Measurements from ENCODE around the gene ZNF516.

DNA sequence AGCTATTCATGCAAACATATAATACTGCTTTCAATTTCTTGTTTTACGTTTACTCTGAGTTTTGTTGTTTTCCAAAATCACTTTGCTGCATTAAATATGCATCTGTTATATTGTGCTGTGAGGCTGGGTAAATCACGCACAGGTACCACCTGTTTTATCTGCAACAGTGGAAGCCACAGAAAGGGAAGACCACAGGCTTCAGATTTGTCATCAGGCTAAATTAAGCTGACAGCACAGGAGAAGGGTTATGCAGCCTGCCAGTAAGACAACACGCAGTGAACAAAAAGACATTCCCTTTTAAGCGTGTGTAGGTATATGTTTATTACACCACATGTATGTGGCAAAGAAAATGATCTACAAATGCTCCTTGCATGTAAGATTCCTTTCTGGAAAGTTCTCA lies 38.2 kb downstream of the ZNF516 start:
- TF ChIP-seq, protein P1, sequence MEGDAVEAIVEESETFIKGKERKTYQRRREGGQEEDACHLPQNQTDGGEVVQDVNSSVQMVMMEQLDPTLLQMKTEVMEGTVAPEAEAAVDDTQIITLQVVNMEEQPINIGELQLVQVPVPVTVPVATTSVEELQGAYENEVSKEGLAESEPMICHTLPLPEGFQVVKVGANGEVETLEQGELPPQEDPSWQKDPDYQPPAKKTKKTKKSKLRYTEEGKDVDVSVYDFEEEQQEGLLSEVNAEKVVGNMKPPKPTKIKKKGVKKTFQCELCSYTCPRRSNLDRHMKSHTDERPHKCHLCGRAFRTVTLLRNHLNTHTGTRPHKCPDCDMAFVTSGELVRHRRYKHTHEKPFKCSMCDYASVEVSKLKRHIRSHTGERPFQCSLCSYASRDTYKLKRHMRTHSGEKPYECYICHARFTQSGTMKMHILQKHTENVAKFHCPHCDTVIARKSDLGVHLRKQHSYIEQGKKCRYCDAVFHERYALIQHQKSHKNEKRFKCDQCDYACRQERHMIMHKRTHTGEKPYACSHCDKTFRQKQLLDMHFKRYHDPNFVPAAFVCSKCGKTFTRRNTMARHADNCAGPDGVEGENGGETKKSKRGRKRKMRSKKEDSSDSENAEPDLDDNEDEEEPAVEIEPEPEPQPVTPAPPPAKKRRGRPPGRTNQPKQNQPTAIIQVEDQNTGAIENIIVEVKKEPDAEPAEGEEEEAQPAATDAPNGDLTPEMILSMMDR (conservative IDR thresholded peaks at IDR 0.05; ENCODE audit: low read depth, low read length), result no peak
- TF ChIP-seq MAFK (IDR thresholded peaks at IDR 0.05; ENCODE audit: low read depth, low read length) (no peak), RAD21 (IDR thresholded peaks at IDR 0.05; ENCODE audit: low read length) (no peak), POLR2A (IDR thresholded peaks at IDR 0.05; ENCODE audit: low read depth, low read length) (no peak)
- TF ChIP-seq, protein P2, sequence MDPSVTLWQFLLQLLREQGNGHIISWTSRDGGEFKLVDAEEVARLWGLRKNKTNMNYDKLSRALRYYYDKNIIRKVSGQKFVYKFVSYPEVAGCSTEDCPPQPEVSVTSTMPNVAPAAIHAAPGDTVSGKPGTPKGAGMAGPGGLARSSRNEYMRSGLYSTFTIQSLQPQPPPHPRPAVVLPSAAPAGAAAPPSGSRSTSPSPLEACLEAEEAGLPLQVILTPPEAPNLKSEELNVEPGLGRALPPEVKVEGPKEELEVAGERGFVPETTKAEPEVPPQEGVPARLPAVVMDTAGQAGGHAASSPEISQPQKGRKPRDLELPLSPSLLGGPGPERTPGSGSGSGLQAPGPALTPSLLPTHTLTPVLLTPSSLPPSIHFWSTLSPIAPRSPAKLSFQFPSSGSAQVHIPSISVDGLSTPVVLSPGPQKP (IDR thresholded peaks at IDR 0.05; ENCODE audit: borderline replicate concordance, low read depth, low read length), result no peak
